ENCODE data around the gene MAGI1. TPM values are rescaled to one million over a fixed set of nuclear protein-coding genes. Genes with fewer than 3 reads are reported as not detected.

Gene MAGI1
- total and polyA plus RNA-seq, 4 donors: 9.9 to 88.1 (median 24.6) TPM

GRCh38 chr3:65562447-65562846 lies 476.3 kb downstream of the MAGI1 start:
- no peak for TF ChIP-seq CTCF (IDR thresholded peaks at IDR 0.05; ENCODE audit: control extremely low read depth, extremely low read depth)
- Histone ChIP-seq H3K4me1 (ENCODE audit: control insufficient read depth in 5 of 5, insufficient read depth in 5 of 5, low read length in 5 of 5) (peaks cover 0 to 35% (median 0%) of the 10 kb centered on the region in 5 donors), H3K27me3 (ENCODE audit: control insufficient read depth in 3 of 3, insufficient read depth in 3 of 3, low read length in 2 of 3) (no peaks in the 10 kb centered on the region), H3K9ac (ENCODE audit: insufficient read depth in 1 of 2, low read length in 2 of 2) (no peak overlapping the region), H3K4me3 (no peak overlapping the region), H3K36me3 (ENCODE audit: control insufficient read depth in 4 of 4, insufficient read depth in 4 of 4, low read length in 4 of 4) (no peaks in the 10 kb centered on the region), H3K9me3 (ENCODE audit: control insufficient read depth in 4 of 4, insufficient read depth in 3 of 4, low read length in 3 of 4) (no peaks in the 10 kb centered on the region), H3K27ac (ENCODE audit: low read depth in 1 of 2, low read length in 1 of 2) (no peak overlapping the region)
- WGBS, 2 donors: 91 to 95% methylated on average over 2 of the region's 2 CpGs
- ATAC-seq (ENCODE audit: insufficient read depth, low FRiP score) (no peak), DNase-seq (no peak)

GRCh38 chr3:65561617-65562016 lies 477.1 kb downstream of the MAGI1 start:
- H3K4me1 ChIP-seq (ENCODE audit: control insufficient read depth in 5 of 5, insufficient read depth in 5 of 5, low read length in 5 of 5): peaks cover 0 to 44% (median 0%) of the 10 kb centered on the region in 5 donors
- WGBS, 2 donors: 70 to 78% methylated on average over 3 of the region's 3 CpGs
- no peak overlapping the region for H3K27ac ChIP-seq (ENCODE audit: low read depth in 1 of 2, low read length in 1 of 2)
- ATAC-seq (ENCODE audit: insufficient read depth, low FRiP score): no peak
- no peak overlapping the region for H3K4me3 ChIP-seq
- H3K9ac ChIP-seq (ENCODE audit: insufficient read depth in 1 of 2, low read length in 2 of 2): no peak overlapping the region
- DNase-seq: no peak
- H3K9me3 ChIP-seq (ENCODE audit: control insufficient read depth in 4 of 4, insufficient read depth in 3 of 4, low read length in 3 of 4): no peaks in the 10 kb centered on the region
- H3K27me3 ChIP-seq (ENCODE audit: control insufficient read depth in 3 of 3, insufficient read depth in 3 of 3, low read length in 2 of 3): no peaks in the 10 kb centered on the region
- H3K36me3 ChIP-seq (ENCODE audit: control insufficient read depth in 4 of 4, insufficient read depth in 4 of 4, low read length in 4 of 4): no peaks in the 10 kb centered on the region
- TF ChIP-seq CTCF (IDR thresholded peaks at IDR 0.05; ENCODE audit: control extremely low read depth, extremely low read depth): no peak

- Histone ChIP-seq H3K27me3 (ENCODE audit: control insufficient read depth in 3 of 3, insufficient read depth in 3 of 3, low read length in 2 of 3) (no peaks in the 10 kb centered on the region), H3K4me1 (ENCODE audit: control insufficient read depth in 5 of 5, insufficient read depth in 5 of 5, low read length in 5 of 5) (peaks cover 0 to 43% (median 0%) of the 10 kb centered on the region in 5 donors), H3K27ac (ENCODE audit: low read depth in 1 of 2, low read length in 1 of 2) (no peak overlapping the region), H3K4me3 (no peak overlapping the region), H3K9me3 (ENCODE audit: control insufficient read depth in 4 of 4, insufficient read depth in 3 of 4, low read length in 3 of 4) (no peaks in the 10 kb centered on the region), H3K9ac (ENCODE audit: insufficient read depth in 1 of 2, low read length in 2 of 2) (no peak overlapping the region), H3K36me3 (ENCODE audit: control insufficient read depth in 4 of 4, insufficient read depth in 4 of 4, low read length in 4 of 4) (no peaks in the 10 kb centered on the region)
- no peak for DNase-seq
- TF ChIP-seq CTCF (IDR thresholded peaks at IDR 0.05; ENCODE audit: control extremely low read depth, extremely low read depth): no peak
- ATAC-seq (ENCODE audit: insufficient read depth, low FRiP score): no peak
- 89 to 94% methylated on average over 4 of the region's 4 CpGs for WGBS, 2 donors
Observed at GRCh38 chr3:65560901-65561300, 477.8 kb downstream of the MAGI1 start.

- whole genome bisulfite sequencing, 2 donors: 89 to 91% methylated on average over 5 of the region's 5 CpGs
- TF ChIP-seq CTCF (IDR thresholded peaks at IDR 0.05; ENCODE audit: control extremely low read depth, extremely low read depth): no peak
- Histone ChIP-seq H3K27me3 (ENCODE audit: control insufficient read depth in 3 of 3, insufficient read depth in 3 of 3, low read length in 2 of 3) (no peaks in the 10 kb centered on the region), H3K9ac (ENCODE audit: insufficient read depth in 1 of 2, low read length in 2 of 2) (no peak overlapping the region), H3K4me3 (no peak overlapping the region), H3K27ac (ENCODE audit: low read depth in 1 of 2, low read length in 1 of 2) (no peak overlapping the region), H3K4me1 (ENCODE audit: control insufficient read depth in 5 of 5, insufficient read depth in 5 of 5, low read length in 5 of 5) (peaks cover 0 to 43% (median 0%) of the 10 kb centered on the region in 5 donors), H3K36me3 (ENCODE audit: control insufficient read depth in 4 of 4, insufficient read depth in 4 of 4, low read length in 4 of 4) (no peaks in the 10 kb centered on the region), H3K9me3 (ENCODE audit: control insufficient read depth in 4 of 4, insufficient read depth in 3 of 4, low read length in 3 of 4) (no peaks in the 10 kb centered on the region)
- no peak for DNase-seq
- no peak for ATAC-seq (ENCODE audit: insufficient read depth, low FRiP score)
Observed at GRCh38 chr3:65560133-65560532, 478.6 kb downstream of the MAGI1 start.

Measured in lung (tissue), 12 donors.